ENCODE results near the gene RXRA.

The RXRA gene

GRCh38 chr9:134351606-134352176, 25.4 kb downstream of the RXRA start:
- no peak overlapping the region for H3K27ac ChIP-seq (ENCODE audit: low read depth, low read length)
- no peaks in the 10 kb centered on the region for H3K27me3 ChIP-seq (ENCODE audit: insufficient read depth, low read length)
- no peaks in the 10 kb centered on the region for H3K9me3 ChIP-seq (ENCODE audit: insufficient read depth, low read depth, low read length)
- no peaks in the 10 kb centered on the region for H3K36me3 ChIP-seq (ENCODE audit: insufficient read depth, low read length)
- 93% methylated on average over 29 of the region's 29 CpGs for WGBS
- no peak overlapping the region for H3K9ac ChIP-seq (ENCODE audit: low read depth, low read length)
- H3K4me3 ChIP-seq (ENCODE audit: low read length): no peak overlapping the region
- H3K4me1 ChIP-seq (ENCODE audit: insufficient read depth, low read length): peaks cover 6% of the 10 kb centered on the region; the same call in 1 of the 2 replicates

DNA sequence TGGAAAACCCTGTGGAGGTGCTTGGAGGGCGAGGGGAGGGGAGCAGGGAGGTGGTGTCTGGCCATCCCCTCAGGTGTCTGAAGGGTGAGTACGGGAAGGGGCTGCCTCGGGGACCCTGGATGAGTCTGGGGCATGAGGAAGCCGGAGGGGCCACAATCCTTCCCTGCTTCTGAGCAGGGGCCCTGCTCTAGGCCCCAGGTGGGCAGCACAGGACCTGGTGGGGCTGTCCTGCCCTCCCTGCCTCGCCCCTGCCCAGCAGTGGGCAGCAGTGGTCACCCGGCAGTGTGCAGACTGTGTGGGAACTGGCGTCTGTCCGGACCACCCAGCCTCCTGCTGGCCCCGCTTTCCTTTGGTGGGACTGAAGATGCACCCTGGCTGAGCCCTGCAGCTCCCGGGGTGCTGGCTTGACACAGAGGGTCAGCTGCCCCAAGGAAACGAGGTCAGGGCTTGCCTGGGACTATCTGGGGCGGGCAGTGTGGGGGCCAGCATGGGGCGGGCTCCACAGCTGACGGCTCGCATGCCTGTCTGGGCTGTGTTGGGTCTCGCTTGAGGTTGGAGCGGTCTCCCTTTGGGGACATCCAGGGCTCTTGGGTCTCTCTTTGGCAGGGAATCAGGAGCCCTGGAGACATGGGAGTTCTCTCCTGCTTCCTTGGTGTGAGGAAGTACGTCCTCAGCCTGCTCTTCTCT, 26.1 kb downstream of the RXRA start:
- Histone ChIP-seq H3K27ac (ENCODE audit: low read depth, low read length) (no peak overlapping the region), H3K4me1 (ENCODE audit: insufficient read depth, low read length) (peaks cover 6% of the 10 kb centered on the region; the same call in 1 of the 2 replicates), H3K27me3 (ENCODE audit: insufficient read depth, low read length) (no peaks in the 10 kb centered on the region), H3K4me3 (ENCODE audit: low read length) (no peak overlapping the region), H3K9me3 (ENCODE audit: insufficient read depth, low read depth, low read length) (no peaks in the 10 kb centered on the region), H3K9ac (ENCODE audit: low read depth, low read length) (no peak overlapping the region), H3K36me3 (ENCODE audit: insufficient read depth, low read length) (no peaks in the 10 kb centered on the region)
- WGBS: 91% methylated on average over 18 of the region's 18 CpGs

DNA sequence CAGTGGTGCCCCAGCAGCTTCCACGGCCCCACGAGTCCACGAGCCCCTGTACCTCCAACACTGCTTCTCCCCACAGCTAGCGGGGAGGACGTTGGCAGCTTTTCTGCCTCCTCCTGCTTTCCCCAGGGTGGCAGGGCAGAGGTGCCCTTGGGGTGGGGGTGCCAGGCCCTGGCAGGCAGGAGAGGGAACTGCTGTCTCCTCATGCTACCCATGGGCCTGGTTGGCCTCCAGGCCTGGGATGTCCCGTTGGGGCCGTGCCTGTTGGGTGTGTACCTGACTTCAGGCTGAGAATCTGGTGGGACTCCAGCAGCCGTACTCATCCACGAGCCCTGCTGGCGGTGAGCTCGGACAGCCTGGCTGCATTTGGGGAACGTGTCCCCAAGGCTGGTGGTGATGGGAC, 27.3 kb downstream of the RXRA start:
- H3K9ac ChIP-seq (ENCODE audit: low read depth, low read length): no peak overlapping the region
- H3K27me3 ChIP-seq (ENCODE audit: insufficient read depth, low read length): no peaks in the 10 kb centered on the region
- no peaks in the 10 kb centered on the region for H3K36me3 ChIP-seq (ENCODE audit: insufficient read depth, low read length)
- H3K9me3 ChIP-seq (ENCODE audit: insufficient read depth, low read depth, low read length): no peaks in the 10 kb centered on the region
- H3K4me3 ChIP-seq (ENCODE audit: low read length): no peak overlapping the region
- WGBS: 92% methylated on average over 12 of the region's 12 CpGs
- peaks cover 6% of the 10 kb centered on the region; the same call in 1 of the 2 replicates for H3K4me1 ChIP-seq (ENCODE audit: insufficient read depth, low read length)
- H3K27ac ChIP-seq (ENCODE audit: low read depth, low read length): no peak overlapping the region

GRCh38 chr9:134355158-134355557, 28.9 kb downstream of the RXRA start:
- H3K27ac ChIP-seq (ENCODE audit: low read depth, low read length): no peak overlapping the region
- H3K36me3 ChIP-seq (ENCODE audit: insufficient read depth, low read length): no peaks in the 10 kb centered on the region
- H3K9me3 ChIP-seq (ENCODE audit: insufficient read depth, low read depth, low read length): no peaks in the 10 kb centered on the region
- WGBS: 89% methylated on average over 8 of the region's 8 CpGs
- no peak overlapping the region for H3K9ac ChIP-seq (ENCODE audit: low read depth, low read length)
- H3K4me1 ChIP-seq (ENCODE audit: insufficient read depth, low read length): peaks cover 6% of the 10 kb centered on the region; the same call in 1 of the 2 replicates
- H3K4me3 ChIP-seq (ENCODE audit: low read length): no peak overlapping the region
- no peaks in the 10 kb centered on the region for H3K27me3 ChIP-seq (ENCODE audit: insufficient read depth, low read length)

DNA sequence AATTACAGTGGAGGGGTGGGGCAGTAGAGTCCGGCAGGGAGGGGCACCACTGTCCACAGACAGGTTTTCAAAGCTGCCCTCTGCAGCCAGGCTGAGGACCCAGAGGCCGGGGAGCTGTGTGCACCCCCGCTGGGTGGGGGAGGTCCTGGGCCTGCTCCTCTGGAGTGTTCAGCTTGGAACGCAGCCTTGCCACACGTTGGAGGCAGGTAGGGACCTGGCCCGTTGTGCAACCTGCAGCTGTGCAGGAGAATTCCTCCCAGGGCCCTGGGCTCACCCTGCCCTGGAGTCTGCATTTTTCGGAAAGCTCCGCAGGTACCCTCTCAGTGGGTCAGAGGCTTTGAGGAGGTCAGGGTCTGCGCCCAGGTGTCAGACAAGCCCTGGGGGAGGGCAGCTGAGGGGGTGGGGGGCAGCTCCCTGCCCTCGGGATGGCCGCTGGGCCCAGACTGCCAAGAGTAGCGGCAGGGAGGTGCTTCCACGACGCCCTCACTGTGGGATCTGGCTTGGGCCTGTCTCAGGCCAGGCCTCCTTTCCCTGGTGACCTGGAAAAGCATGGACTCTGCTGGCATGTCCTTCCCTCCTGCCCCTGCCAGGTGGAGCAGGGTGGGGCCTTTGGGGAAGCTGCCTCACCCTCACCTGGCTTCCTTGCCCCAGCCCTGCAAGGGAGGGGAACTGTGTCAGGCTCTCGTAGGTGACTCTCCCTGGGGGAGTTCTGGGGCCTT, 29.5 kb downstream of the RXRA start:
- Histone ChIP-seq H3K9ac (ENCODE audit: low read depth, low read length) (no peak overlapping the region), H3K27me3 (ENCODE audit: insufficient read depth, low read length) (no peaks in the 10 kb centered on the region), H3K4me3 (ENCODE audit: low read length) (no peak overlapping the region), H3K36me3 (ENCODE audit: insufficient read depth, low read length) (no peaks in the 10 kb centered on the region), H3K27ac (ENCODE audit: low read depth, low read length) (no peak overlapping the region), H3K4me1 (ENCODE audit: insufficient read depth, low read length) (peaks cover 6% of the 10 kb centered on the region; the same call in 1 of the 2 replicates), H3K9me3 (ENCODE audit: insufficient read depth, low read depth, low read length) (no peaks in the 10 kb centered on the region)
- WGBS: 79% methylated on average over 15 of the region's 15 CpGs

DNA sequence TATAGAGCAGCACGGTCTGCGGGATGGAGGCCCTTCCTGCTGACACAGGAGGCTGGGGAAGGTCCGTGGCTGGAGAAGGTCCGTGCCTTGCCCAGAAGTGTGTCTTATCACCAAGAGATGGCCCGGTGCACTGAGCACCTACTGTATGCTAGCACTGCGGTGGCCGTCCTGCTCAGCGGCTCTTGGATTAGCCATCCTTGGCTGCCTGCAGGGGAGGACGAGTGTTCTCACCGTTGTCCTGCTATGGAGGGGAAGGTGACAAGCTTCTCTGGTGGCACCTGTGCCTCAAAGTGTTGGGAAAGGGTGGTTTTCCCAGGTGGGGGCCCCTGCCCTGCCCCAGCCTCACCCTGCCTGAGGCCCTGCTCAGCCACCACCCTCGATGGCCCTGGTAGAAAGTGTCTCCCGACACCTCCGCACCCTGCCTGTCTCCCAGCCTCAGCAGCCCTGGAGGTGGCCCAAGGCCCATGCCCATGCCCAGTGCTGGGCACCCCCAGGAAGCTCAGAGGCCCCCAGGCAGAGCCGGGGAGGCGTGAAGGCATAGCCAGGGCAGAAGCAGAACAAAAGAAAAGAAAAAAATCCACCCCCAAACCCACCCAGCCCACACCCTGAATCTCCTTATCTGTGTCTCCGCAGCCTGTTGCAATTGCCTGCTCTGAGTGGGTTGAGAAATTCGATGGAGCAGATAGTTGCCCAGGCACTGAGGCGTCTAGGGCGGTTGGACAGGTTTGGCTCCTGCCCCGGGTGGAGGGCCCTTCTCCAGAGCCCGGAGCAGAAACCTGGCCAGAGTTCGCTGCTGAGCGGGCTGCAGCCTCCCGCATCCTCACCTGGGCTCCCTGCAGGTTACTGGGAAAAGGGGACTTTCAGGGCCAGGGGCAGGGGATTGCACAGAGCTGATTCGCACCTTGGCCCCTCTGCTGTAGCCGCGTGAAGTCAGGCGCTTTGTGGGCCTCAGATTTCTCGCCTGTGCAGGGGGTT, 30.5 kb downstream of the RXRA start:
- Histone ChIP-seq H3K27me3 (ENCODE audit: insufficient read depth, low read length) (no peaks in the 10 kb centered on the region), H3K4me3 (ENCODE audit: low read length) (no peak overlapping the region), H3K27ac (ENCODE audit: low read depth, low read length) (no peak overlapping the region), H3K36me3 (ENCODE audit: insufficient read depth, low read length) (no peaks in the 10 kb centered on the region), H3K9me3 (ENCODE audit: insufficient read depth, low read depth, low read length) (no peaks in the 10 kb centered on the region), H3K4me1 (ENCODE audit: insufficient read depth, low read length) (peaks cover 6% of the 10 kb centered on the region; the same call in 1 of the 2 replicates), H3K9ac (ENCODE audit: low read depth, low read length) (no peak overlapping the region)
- WGBS: 92% methylated on average over 29 of the region's 29 CpGs

DNA sequence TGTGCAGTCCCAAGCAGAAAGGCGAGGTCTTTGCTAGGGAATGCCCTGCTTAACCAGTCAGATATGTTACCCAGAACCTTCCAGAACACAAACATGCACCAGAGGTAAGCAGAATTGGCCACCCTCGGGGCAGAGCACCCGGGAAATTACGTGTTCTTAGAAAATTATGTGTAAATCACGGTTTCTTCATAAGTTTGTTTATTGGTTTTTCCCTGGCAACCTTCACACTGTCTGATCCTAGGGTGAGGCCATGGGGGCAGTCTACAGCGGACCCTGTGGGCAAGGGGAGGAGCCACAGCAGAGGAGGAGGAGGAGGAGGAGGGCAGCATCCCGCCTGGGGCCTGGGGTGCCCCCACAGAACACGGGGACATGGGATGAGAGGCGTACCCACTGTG, 31.4 kb downstream of the RXRA start:
- H3K4me1 ChIP-seq (ENCODE audit: insufficient read depth, low read length): peaks cover 6% of the 10 kb centered on the region; the same call in 1 of the 2 replicates
- H3K9me3 ChIP-seq (ENCODE audit: insufficient read depth, low read depth, low read length): no peaks in the 10 kb centered on the region
- 93% methylated on average over 9 of the region's 9 CpGs for WGBS
- no peak overlapping the region for H3K27ac ChIP-seq (ENCODE audit: low read depth, low read length)
- H3K9ac ChIP-seq (ENCODE audit: low read depth, low read length): no peak overlapping the region
- no peaks in the 10 kb centered on the region for H3K27me3 ChIP-seq (ENCODE audit: insufficient read depth, low read length)
- no peaks in the 10 kb centered on the region for H3K36me3 ChIP-seq (ENCODE audit: insufficient read depth, low read length)
- H3K4me3 ChIP-seq (ENCODE audit: low read length): no peak overlapping the region

- H3K4me1 ChIP-seq (ENCODE audit: insufficient read depth, low read length): peaks cover 6% of the 10 kb centered on the region; the same call in 1 of the 2 replicates
- H3K27ac ChIP-seq (ENCODE audit: low read depth, low read length): no peak overlapping the region
- WGBS: 96% methylated on average over 16 of the region's 16 CpGs
- no peaks in the 10 kb centered on the region for H3K9me3 ChIP-seq (ENCODE audit: insufficient read depth, low read depth, low read length)
- no peaks in the 10 kb centered on the region for H3K36me3 ChIP-seq (ENCODE audit: insufficient read depth, low read length)
- H3K27me3 ChIP-seq (ENCODE audit: insufficient read depth, low read length): no peaks in the 10 kb centered on the region
- no peak overlapping the region for H3K4me3 ChIP-seq (ENCODE audit: low read length)
- H3K9ac ChIP-seq (ENCODE audit: low read depth, low read length): no peak overlapping the region
Measured at GRCh38 chr9:134358026-134358661, 31.9 kb downstream of the RXRA start.

GRCh38 chr9:134358662-134359319, 32.5 kb downstream of the RXRA start:
- WGBS: 86% methylated on average over 17 of the region's 17 CpGs
- no peak overlapping the region for H3K27ac ChIP-seq (ENCODE audit: low read depth, low read length)
- H3K27me3 ChIP-seq (ENCODE audit: insufficient read depth, low read length): no peaks in the 10 kb centered on the region
- H3K4me1 ChIP-seq (ENCODE audit: insufficient read depth, low read length): peaks cover 6% of the 10 kb centered on the region; the same call in 1 of the 2 replicates
- H3K9ac ChIP-seq (ENCODE audit: low read depth, low read length): no peak overlapping the region
- no peaks in the 10 kb centered on the region for H3K9me3 ChIP-seq (ENCODE audit: insufficient read depth, low read depth, low read length)
- H3K4me3 ChIP-seq (ENCODE audit: low read length): no peak overlapping the region
- H3K36me3 ChIP-seq (ENCODE audit: insufficient read depth, low read length): no peaks in the 10 kb centered on the region

Data from HUES64 (cell line).